HG02623 (cell line): ENCODE measurements around the gene ARMC9.
"Not testable (repeated sequence)": the region's sequence is repeated elsewhere in the genome, so short reads cannot be mapped to it uniquely, and the experiment has no call there.

Experiments
- ATAC-seq: cut with Tn5 transposase; IDR thresholded peaks from one replicate; pipeline ENCODE4 v1.9.1; 2021; ENCODE audit warnings: moderate library complexity; ENCODE audit not compliant: unreplicated experiment

Gene ARMC9

GRCh38 chr2:231277962-231278361 is 79.5 kb downstream of the ARMC9 start:
- ATAC-seq: no peak

GRCh38 chr2:231278868-231279267 is 80.4 kb downstream of the ARMC9 start:
- no peak for ATAC-seq

- no peak for ATAC-seq
Measured at GRCh38 chr2:231280846-231281245, 82.4 kb downstream of the ARMC9 start.

- ATAC-seq: no peak
Measured at GRCh38 chr2:231284296-231284695, 85.9 kb downstream of the ARMC9 start.

- ATAC-seq: no peak
Measured at GRCh38 chr2:231286964-231287363, 88.5 kb downstream of the ARMC9 start.

- no peak for ATAC-seq
Measured at GRCh38 chr2:231287696-231288095, 89.3 kb downstream of the ARMC9 start.

- ATAC-seq: no peak
Measured at GRCh38 chr2:231288590-231288989, 90.2 kb downstream of the ARMC9 start.

GRCh38 chr2:231290321-231291015 is 92.0 kb downstream of the ARMC9 start:
- no peak for ATAC-seq

- no peak for ATAC-seq
Measured at GRCh38 chr2:231292472-231293134, 94.2 kb downstream of the ARMC9 start.

GRCh38 chr2:231293163-231293562 is 94.7 kb downstream of the ARMC9 start:
- no peak for ATAC-seq

- ATAC-seq: no peak
Measured at GRCh38 chr2:231294116-231294515, 95.7 kb downstream of the ARMC9 start.

GRCh38 chr2:231294571-231295362 is 96.3 kb downstream of the ARMC9 start:
- no peak for ATAC-seq

GRCh38 chr2:231295363-231295655 is 96.9 kb downstream of the ARMC9 start:
- no peak for ATAC-seq

GRCh38 chr2:231296401-231296974 is 98.1 kb downstream of the ARMC9 start:
- ATAC-seq: no peak

GRCh38 chr2:231297108-231297908 is 98.9 kb downstream of the ARMC9 start:
- no peak for ATAC-seq

- ATAC-seq: no peak
Measured at GRCh38 chr2:231298091-231298490, 99.7 kb downstream of the ARMC9 start.

- ATAC-seq: no peak
Measured at GRCh38 chr2:231299267-231299666, 100.8 kb downstream of the ARMC9 start.

- no peak for ATAC-seq
Measured at GRCh38 chr2:231300020-231300721, 101.7 kb downstream of the ARMC9 start.

- ATAC-seq: no peak
Measured at GRCh38 chr2:231300722-231301076, 102.3 kb downstream of the ARMC9 start.

GRCh38 chr2:231304259-231304658 is 105.8 kb downstream of the ARMC9 start:
- not testable (repeated sequence) for ATAC-seq
